KOPT-K1 (cell line): Measurements from ENCODE around the gene TRIOBP.
"Not testable (repeated sequence)": the region's sequence is repeated elsewhere in the genome, so short reads cannot be mapped to it uniquely, and the experiment has no call there.

Experiments used
- H3K27ac ChIP-seq: fragments of 200-600 bp; sonication (generic); 2 replicates; pipeline ENCODE4 v1.5.1; 2016; ENCODE audit warnings: antibody characterized with exemption, mild to moderate bottlenecking, low read depth, low read length; ENCODE audit not compliant: poor library complexity, severe bottlenecking
- H3K36me3 ChIP-seq: fragments of 200-600 bp; sonication (generic); 2 replicates; pipeline ENCODE4 v1.5.1; 2017; ENCODE audit warnings: antibody characterized with exemption, mild to moderate bottlenecking, low read length, moderate library complexity; ENCODE audit not compliant: insufficient read depth
- H3K9me3 ChIP-seq: fragments of 200-600 bp; sonication (generic); 2 replicates; pipeline ENCODE4 v1.5.1; 2017; ENCODE audit warnings: antibody characterized with exemption, low read length, mild to moderate bottlenecking; ENCODE audit not compliant: insufficient read depth, poor library complexity, severe bottlenecking

TRIOBP gene

GRCh38 chr22:37696657-37697537, at the start of gene TRIOBP:
Gene TRIOBP (plus strand): TSS chr22:37697048. CDS start chr22:37701366, 4,318 bp downstream.
- Histone ChIP-seq H3K27ac (no peak within 1 kb of the TSS), H3K36me3 (peaks cover 37% of the 10 kb centered on the region), H3K9me3 (no peaks in the 10 kb centered on the region)

- Histone ChIP-seq H3K9me3 (no peaks in the 10 kb centered on the region), H3K36me3 (peaks cover 48% of the 10 kb centered on the region), H3K27ac (no peak overlapping the region)
These were observed 49.5 kb upstream of the TRIOBP start for GRCh38 chr22:37647317-37647716.

- no peak overlapping the region for H3K27ac ChIP-seq
- no peaks in the 10 kb centered on the region for H3K9me3 ChIP-seq
- peaks cover 50% of the 10 kb centered on the region for H3K36me3 ChIP-seq
These were observed 48.9 kb upstream of the TRIOBP start for GRCh38 chr22:37647928-37648327.

GRCh38 chr22:37650463-37651136, 46.2 kb upstream of the TRIOBP start:
- Histone ChIP-seq H3K9me3 (no peaks in the 10 kb centered on the region), H3K27ac (no peak overlapping the region), H3K36me3 (peaks cover 40% of the 10 kb centered on the region)

GRCh38 chr22:37654563-37655251, 42.1 kb upstream of the TRIOBP start:
- H3K36me3 ChIP-seq: peaks cover 33% of the 10 kb centered on the region
- H3K27ac ChIP-seq: no peak overlapping the region
- no peaks in the 10 kb centered on the region for H3K9me3 ChIP-seq

GRCh38 chr22:37655252-37655563, 41.6 kb upstream of the TRIOBP start:
- peaks cover 30% of the 10 kb centered on the region for H3K36me3 ChIP-seq
- H3K27ac ChIP-seq: no peak overlapping the region
- H3K9me3 ChIP-seq: no peaks in the 10 kb centered on the region

GRCh38 chr22:37656583-37656982, 40.3 kb upstream of the TRIOBP start:
- H3K27ac ChIP-seq, H3K9me3 ChIP-seq: not testable (repeated sequence)
- peaks cover 30% of the 10 kb centered on the region; the same call in 1 of the 2 replicates for H3K36me3 ChIP-seq

- H3K27ac ChIP-seq: peak overlapping the region; percentile 74
- peaks cover 33% of the 10 kb centered on the region for H3K36me3 ChIP-seq
- no peaks in the 10 kb centered on the region for H3K9me3 ChIP-seq
These were observed 39.2 kb upstream of the TRIOBP start for GRCh38 chr22:37657590-37658132.

- Histone ChIP-seq H3K9me3 (no peaks in the 10 kb centered on the region), H3K36me3 (peaks cover 30% of the 10 kb centered on the region), H3K27ac (peak within 1 kb of the TSS; percentile 74)
These were observed 38.4 kb upstream of the TRIOBP start, which contains the start of gene PDXP for GRCh38 chr22:37658133-37659065. Gene PDXP (plus strand): TSS chr22:37658723. CDS start chr22:37658783, 60 bp downstream.

- peak overlapping the region; percentile 74 for H3K27ac ChIP-seq
- H3K9me3 ChIP-seq: no peaks in the 10 kb centered on the region
- H3K36me3 ChIP-seq: peaks cover 37% of the 10 kb centered on the region
These were observed 37.6 kb upstream of the TRIOBP start for GRCh38 chr22:37659066-37659896.

- Histone ChIP-seq H3K27ac (peak overlapping the region; percentile 74), H3K9me3 (no peaks in the 10 kb centered on the region), H3K36me3 (peaks cover 45% of the 10 kb centered on the region)
These were observed 36.7 kb upstream of the TRIOBP start for GRCh38 chr22:37659897-37660708.

GRCh38 chr22:37660709-37661045, 36.2 kb upstream of the TRIOBP start:
- Histone ChIP-seq H3K27ac (no peak overlapping the region), H3K36me3 (peaks cover 51% of the 10 kb centered on the region), H3K9me3 (no peaks in the 10 kb centered on the region)
